Gastroesophageal sphincter (tissue), 2 donors: ENCODE data around the gene SPATC1L.

Experiments
- EP300 ChIP-seq: sonication (generic); formaldehyde crosslinking; IDR thresholded peaks from one replicate; pipeline ENCODE4 v1.6.1; 2017; ENCODE audit warnings: antibody characterized with exemption, mild to moderate bottlenecking
- POLR2A ChIP-seq, 2 donors: fragments of 450-650 bp; IDR thresholded peaks; one replicate each; pipeline ENCODE4 v1.6.1; 2017; ENCODE audit warnings: antibody characterized with exemption in 2 of 2, mild to moderate bottlenecking in 2 of 2, moderate library complexity in 1 of 2

GRCh38 chr21:46168659-46169386 is 15.4 kb downstream of the SPATC1L start:
- TF ChIP-seq POLR2A (IDR thresholded peaks at IDR 0.05) (no peak), EP300 (no peak)
